VCaP (cell line): ENCODE results near the gene TERT.

Source experiments
- H3K27ac ChIP-seq: fragments of 450-650 bp; 2 replicates; pipeline ENCODE4 v1.5.1; 2017
- CTCF ChIP-seq: fragments of 450-650 bp; conservative IDR thresholded peaks from 2 replicates; pipeline ENCODE4 v1.5.1; 2017; ENCODE audit warnings: mild to moderate bottlenecking, moderate library complexity

TERT gene

GRCh38 chr5:1212271-1212670 is 82.6 kb downstream of the TERT start:
- no peak overlapping the region for H3K27ac ChIP-seq
- TF ChIP-seq CTCF, result no peak

DNA sequence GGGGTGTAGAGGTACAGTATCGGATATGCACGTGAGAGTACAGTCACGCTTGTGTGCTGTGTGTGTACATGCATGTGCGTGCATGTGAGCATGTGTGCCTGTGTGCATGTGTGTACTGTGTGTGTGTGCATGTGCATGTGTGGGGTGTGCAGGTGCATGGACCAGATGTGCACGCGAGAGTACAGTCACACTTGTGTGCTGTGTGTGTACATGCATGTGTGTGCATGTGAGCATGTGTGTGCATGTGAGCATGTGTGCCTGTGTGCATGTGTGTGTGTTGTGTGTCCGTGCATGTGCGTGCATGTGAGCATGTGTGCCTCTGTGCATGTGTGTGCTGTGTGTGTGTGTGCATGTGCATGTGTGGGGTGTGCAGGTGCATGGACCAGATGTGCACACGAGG is 83.2 kb downstream of the TERT start:
- no peak for TF ChIP-seq CTCF
- no peak overlapping the region for H3K27ac ChIP-seq

GRCh38 chr5:1210832-1211251 is 84.0 kb downstream of the TERT start:
- H3K27ac ChIP-seq, result no peak overlapping the region
- no peak for TF ChIP-seq CTCF

DNA sequence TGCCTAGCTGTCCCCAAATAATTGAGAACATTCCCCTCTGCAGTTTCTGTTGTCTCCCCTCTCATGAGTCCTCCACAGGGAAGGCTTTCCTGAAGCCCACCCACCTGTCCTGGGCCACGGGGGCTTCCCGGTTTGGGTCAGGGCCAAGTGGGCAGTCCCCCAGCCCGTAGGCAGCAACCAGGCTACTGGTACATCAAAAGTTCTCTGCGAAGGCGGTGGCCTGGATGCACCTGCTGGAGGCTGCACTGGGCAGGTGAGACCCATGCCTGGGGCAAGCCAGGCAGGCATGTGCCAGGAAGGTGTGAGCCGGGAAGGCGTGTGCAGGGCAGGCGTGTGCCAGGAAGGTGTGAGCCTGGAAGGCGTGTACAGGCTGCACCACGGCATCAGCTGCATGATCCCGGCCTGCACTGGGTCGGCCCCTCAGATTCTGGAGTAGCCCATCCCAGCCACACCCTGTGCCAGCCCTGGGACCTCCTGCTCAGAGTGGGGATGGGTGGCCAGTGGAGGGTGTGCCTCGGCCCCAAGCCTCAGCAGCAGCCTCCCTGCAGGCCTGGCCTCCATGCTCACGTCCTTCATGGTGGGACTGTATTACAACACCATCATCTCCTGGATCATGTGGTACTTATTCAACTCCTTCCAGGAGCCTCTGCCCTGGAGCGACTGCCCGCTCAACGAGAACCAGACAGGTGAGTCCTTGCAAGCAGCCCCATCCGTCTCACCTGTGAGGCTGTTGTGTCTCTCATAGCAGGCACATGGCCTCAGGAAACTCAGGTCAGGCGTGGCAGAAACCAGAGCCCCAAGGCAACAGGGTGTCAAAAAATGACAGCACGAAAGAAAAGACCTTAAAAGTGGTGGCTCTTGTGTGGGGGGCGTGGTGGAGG is 84.7 kb downstream of the TERT start:
- no peak overlapping the region for H3K27ac ChIP-seq
- no peak for TF ChIP-seq CTCF

- no peak overlapping the region for H3K27ac ChIP-seq
- TF ChIP-seq CTCF, result no peak
Observed at GRCh38 chr5:1209489-1209852, 85.4 kb downstream of the TERT start.

DNA sequence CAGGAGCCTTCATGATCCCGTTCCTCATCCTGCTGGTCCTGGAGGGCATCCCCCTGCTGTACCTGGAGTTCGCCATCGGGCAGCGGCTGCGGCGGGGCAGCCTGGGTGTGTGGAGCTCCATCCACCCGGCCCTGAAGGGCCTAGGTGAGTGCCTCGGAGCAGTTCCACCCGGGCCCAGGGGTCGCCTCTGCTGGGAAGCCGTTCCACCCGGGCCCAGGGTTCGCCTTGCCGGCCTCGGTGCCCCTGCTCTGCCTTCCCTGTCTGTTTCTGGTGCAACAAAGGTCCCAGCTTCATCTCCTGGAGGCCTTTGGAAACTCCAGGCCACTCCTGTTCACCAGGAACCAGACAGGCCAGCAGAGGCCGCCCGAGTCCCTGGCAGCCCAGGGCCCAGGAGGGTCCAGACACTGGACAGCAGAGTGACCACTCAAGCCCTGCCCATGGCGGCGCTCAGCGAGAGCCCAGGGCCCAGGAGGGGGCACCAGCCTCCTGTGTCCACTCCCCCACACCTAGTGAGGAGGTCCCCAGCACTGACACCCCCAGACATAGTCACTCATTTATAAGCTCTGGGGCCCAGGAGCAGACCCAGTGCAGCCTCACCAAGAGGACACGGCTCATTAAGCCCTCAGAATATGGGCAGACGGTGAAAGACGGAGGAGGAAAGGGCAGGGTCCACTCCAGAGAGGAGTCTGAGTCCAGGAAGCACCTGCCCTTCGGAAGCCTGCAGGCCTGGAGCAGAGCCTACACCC is 86.0 kb downstream of the TERT start:
- TF ChIP-seq CTCF, result peak; percentile 90
- no peak overlapping the region for H3K27ac ChIP-seq

- TF ChIP-seq CTCF, result no peak
Observed at GRCh38 chr5:1208221-1208742, 86.6 kb downstream of the TERT start.

More at GRCh38 chr5:1208221-1208742, 86.6 kb downstream of the TERT start:
- H3K27ac ChIP-seq, result no peak overlapping the region
